PFSK-1 (cell line): ENCODE results near the gene NFRKB.

Source experiments
- POLR2AphosphoS5 ChIP-seq: IDR thresholded peaks from 2 replicates; pipeline ENCODE4 v1.6.1; 2012; ENCODE audit warnings: low read depth, mild to moderate bottlenecking, control low read depth, low read length, moderate library complexity
- TAF1 ChIP-seq: IDR thresholded peaks from 2 replicates; pipeline ENCODE4 v1.6.1; 2012; ENCODE audit warnings: low read length, control low read depth, borderline replicate concordance; ENCODE audit not compliant: insufficient read depth
- TF ChIP-seq, protein P1 (sequence below), 2 experiments: IDR thresholded peaks; 2 replicates each; pipeline versions ENCODE4 v1.6.1 to v1.8.0; 2011 to 2012; ENCODE audit warnings: low read depth in 2 of 2, low read length in 2 of 2, control low read depth in 1 of 2, inconsistent platforms in 1 of 2, mild to moderate bottlenecking in 1 of 2, moderate library complexity in 1 of 2; ENCODE audit not compliant: insufficient read depth in 1 of 2

DNA sequence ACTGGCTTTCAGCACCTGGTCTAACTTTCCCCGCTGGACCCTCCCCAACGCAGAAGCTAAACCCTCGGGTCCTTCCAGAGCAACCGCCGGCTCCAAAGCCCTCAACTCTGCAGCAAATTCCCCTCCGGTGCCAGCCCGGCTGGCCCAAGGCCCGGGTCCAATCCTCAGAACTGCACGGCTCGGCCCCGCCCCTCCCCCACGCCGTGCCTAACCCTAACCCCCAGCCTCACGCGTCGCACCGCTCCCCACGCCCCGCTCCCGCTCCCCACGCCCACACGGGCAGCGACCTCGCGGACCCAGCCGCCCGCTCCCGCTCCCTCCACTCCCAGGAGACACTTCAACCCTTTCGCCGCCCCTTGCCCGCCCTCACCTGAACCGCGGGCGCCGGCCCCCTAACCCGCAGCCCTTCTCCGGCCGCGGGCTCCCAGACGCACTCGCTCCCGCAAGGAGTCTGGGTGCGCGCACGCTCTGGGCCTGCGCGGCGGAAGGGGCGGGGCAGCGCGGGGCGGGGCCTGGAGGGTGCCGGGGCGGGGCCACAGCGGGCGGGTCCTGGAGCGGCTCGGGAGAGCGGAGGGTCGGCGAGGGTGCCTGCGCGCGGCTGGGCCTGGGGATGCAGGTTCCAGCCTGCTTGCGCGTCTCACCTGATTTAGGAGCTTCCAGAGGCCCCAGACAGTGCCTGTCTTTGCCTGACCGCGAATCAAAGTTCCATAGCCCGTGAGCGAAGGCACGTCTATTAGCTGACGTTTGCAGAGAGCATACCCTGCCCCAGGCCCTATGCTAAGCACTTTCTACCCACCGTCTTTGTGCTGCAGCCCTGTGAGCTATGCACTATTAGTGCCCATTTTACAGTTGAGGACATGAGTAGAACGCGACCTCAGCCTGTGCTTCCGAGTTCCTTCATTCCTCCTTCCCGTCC is at the start of gene NFRKB:
- TF ChIP-seq POLR2AphosphoS5 (peak; percentile 86), TAF1 (0 out of 2 replicates have a peak, but pooled peaks have one; percentile 18)
- TF ChIP-seq, protein P1, sequence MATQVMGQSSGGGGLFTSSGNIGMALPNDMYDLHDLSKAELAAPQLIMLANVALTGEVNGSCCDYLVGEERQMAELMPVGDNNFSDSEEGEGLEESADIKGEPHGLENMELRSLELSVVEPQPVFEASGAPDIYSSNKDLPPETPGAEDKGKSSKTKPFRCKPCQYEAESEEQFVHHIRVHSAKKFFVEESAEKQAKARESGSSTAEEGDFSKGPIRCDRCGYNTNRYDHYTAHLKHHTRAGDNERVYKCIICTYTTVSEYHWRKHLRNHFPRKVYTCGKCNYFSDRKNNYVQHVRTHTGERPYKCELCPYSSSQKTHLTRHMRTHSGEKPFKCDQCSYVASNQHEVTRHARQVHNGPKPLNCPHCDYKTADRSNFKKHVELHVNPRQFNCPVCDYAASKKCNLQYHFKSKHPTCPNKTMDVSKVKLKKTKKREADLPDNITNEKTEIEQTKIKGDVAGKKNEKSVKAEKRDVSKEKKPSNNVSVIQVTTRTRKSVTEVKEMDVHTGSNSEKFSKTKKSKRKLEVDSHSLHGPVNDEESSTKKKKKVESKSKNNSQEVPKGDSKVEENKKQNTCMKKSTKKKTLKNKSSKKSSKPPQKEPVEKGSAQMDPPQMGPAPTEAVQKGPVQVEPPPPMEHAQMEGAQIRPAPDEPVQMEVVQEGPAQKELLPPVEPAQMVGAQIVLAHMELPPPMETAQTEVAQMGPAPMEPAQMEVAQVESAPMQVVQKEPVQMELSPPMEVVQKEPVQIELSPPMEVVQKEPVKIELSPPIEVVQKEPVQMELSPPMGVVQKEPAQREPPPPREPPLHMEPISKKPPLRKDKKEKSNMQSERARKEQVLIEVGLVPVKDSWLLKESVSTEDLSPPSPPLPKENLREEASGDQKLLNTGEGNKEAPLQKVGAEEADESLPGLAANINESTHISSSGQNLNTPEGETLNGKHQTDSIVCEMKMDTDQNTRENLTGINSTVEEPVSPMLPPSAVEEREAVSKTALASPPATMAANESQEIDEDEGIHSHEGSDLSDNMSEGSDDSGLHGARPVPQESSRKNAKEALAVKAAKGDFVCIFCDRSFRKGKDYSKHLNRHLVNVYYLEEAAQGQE (IDR thresholded peaks at IDR 0.05; ENCODE audit: insufficient read depth in 1 of 2, low read depth in 2 of 2, low read length in 2 of 2): no peak
